Activated T-helper 1 cell treated with anti-CD3 and anti-CD28 coated beads, Interleukin-12 subunit alpha, Interleukin-12 subunit beta, Interleukin-2, Interleukin-4 antibody, amounts not matched to agents 30 ng/mL and 10 ng/mL and 1 ng/mL, durations not matched to agents 14 hours and 24 hours and 36 hours (primary cell): Measurements from ENCODE around the gene LMF1. TPM values are rescaled to one million over a fixed set of nuclear protein-coding genes. Genes with fewer than 3 reads are reported as not detected.
"Not testable (repeated sequence)": the region's sequence is repeated elsewhere in the genome, so short reads cannot be mapped to it uniquely, and the experiment has no call there.

Source experiments
- DNase-seq: peaks from one replicate; pipeline ENCODE4 v3.0.0; 2021; ENCODE audit warnings: low spot score
- H3K27ac Mint-ChIP-seq: one replicate; pipeline ENCODE4 v1.8.0; 2021; ENCODE audit warnings: mild to moderate bottlenecking, mixed read lengths
- H3K27me3 Mint-ChIP-seq: one replicate; pipeline ENCODE4 v1.8.0; 2022; ENCODE audit warnings: mild to moderate bottlenecking, moderate library complexity, mixed read lengths; ENCODE audit not compliant: insufficient read depth
- H3K36me3 Mint-ChIP-seq: one replicate; pipeline ENCODE4 v1.8.0; 2021; ENCODE audit warnings: low read depth, mixed read lengths
- H3K4me1 Mint-ChIP-seq: one replicate; pipeline ENCODE4 v1.8.0; 2021; ENCODE audit warnings: low read depth, mixed read lengths
- H3K4me3 Mint-ChIP-seq: one replicate; pipeline ENCODE4 v1.8.0; 2021; ENCODE audit warnings: mild to moderate bottlenecking, moderate library complexity, mixed read lengths
- H3K9me3 Mint-ChIP-seq: one replicate; pipeline ENCODE4 v1.8.0; 2021; ENCODE audit warnings: mixed read lengths
- intact Hi-C: fragments of 100-400 bp; cut with micrococcal nuclease; formaldehyde crosslinking; loops from one replicate; pipeline ENCODE4 v1.15.1; 2024
- total RNA-seq: library from RNA; stranded (reverse); gene quantifications from 2 replicates; pipeline ENCODE4 v1.2.3, GENCODE V29; 2022

Gene LMF1
- total RNA-seq, 1 donor from 2014 or later, result 10.4 TPM

DNA sequence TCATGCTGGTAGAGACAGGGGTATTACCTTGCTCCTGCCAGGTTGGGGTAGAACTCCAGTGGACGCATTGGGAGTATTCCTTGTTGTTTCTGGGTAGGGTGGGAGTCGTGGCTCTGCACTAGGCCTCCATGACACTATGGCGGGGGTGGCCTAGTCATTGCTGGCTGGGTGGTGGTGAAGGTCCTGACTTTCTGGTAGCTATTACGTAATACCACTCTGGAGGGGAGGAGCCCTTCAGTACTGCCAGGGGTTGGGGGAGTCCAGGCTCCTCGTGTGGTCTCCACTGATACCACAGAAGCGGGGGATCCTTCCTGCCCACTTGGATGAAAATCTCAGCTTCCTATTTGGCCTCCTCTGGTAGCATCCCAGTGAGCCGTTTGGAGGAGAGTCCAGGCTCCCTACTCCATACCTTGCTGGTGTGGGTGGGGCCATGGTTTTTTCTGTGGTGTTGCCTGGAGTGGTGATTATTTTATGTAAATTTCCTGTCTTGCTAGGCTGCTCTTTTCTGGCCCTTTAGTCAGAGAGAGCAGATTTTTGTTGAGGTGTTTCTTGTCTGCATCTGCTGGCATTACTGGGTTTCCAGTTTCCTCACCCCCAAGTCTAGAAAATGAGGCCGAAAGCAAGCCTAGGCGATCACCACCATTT lies 104.4 kb downstream of the LMF1 start:
- DNase-seq, result no peak
- Mint-ChIP-seq H3K27ac (no peak overlapping the region), H3K4me3 (no peak overlapping the region), H3K27me3 (no peaks in the 10 kb centered on the region), H3K4me1 (no peaks in the 10 kb centered on the region), H3K9me3 (peaks cover 4% of the 10 kb centered on the region), H3K36me3 (no peaks in the 10 kb centered on the region)
- intact Hi-C loops, result no loop called here

DNA sequence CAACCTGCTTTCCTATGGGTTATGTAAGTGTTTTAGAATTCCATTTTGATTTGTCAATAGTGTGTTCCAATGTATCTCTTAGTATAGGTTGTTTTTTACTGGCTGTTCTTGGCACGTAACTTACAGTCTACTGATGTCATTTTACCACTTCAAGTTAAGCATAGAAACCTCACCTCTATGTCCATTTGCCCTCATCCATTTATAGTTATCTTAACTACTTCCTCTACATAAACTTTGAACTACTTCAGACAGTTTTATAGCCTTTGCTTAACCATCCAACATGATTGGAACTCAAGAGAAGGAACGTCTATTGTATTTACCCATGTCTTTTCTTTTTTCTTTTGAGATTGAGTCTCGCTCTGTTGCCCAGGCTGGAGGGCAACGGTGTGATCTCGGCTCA lies 105.8 kb downstream of the LMF1 start:
- Mint-ChIP-seq H3K36me3 (peaks cover 4% of the 10 kb centered on the region), H3K27ac (no peak overlapping the region), H3K4me3 (no peak overlapping the region), H3K9me3 (peaks cover 13% of the 10 kb centered on the region), H3K4me1 (no peaks in the 10 kb centered on the region), H3K27me3 (no peaks in the 10 kb centered on the region)
- intact Hi-C loops, result no loop called here
- DNase-seq, result no peak

DNA sequence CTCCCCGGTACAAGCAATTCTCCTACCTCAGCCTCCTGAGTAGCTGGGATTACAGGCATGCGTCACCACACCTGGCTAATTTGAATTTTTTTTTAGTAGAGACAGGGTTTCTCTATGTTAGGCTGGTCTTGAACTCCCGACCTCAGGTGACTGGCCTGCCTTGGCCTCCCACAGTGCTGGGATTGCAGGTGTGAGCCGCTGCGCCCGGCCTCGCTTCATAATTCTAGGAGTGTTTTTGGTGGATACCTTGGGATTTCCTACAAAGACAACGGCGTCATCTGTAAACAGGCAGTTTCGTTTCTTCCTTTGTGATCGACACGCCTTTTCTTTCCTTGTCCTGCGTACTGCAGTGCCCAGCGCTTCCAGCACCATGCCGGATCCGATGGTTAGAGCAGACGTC lies 109.3 kb downstream of the LMF1 start:
- peaks cover 4% of the 10 kb centered on the region for H3K36me3 Mint-ChIP-seq
- H3K9me3 Mint-ChIP-seq, result peaks cover 13% of the 10 kb centered on the region
- H3K27ac Mint-ChIP-seq, result no peak overlapping the region
- no peaks in the 10 kb centered on the region for H3K4me1 Mint-ChIP-seq
- intact Hi-C loops, result no loop called here
- DNase-seq, result no peak
- H3K27me3 Mint-ChIP-seq, result no peaks in the 10 kb centered on the region
- no peak overlapping the region for H3K4me3 Mint-ChIP-seq

DNA sequence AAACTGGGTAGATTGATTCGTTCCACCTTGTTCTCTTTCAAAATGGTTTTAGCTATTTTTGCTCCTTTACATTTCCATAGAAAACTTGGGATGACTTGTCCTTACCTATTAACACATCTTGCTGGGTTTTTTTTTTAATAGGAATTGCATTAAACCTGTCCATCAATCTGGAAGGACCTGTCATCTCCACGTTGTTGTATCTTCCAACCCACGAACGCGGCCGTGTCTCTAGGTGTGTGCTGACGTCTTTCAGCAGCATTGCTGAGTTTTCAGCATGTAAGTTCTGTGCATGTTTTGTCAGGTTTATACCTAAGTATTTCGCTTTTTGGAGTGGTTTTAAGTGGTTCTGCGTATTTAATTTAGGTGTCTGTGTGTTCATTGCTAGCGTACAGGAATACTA lies 109.9 kb downstream of the LMF1 start:
- intact Hi-C loops, result no loop called here
- H3K4me3 Mint-ChIP-seq, result no peak overlapping the region
- peaks cover 4% of the 10 kb centered on the region for H3K36me3 Mint-ChIP-seq
- no peaks in the 10 kb centered on the region for H3K4me1 Mint-ChIP-seq
- no peaks in the 10 kb centered on the region for H3K27me3 Mint-ChIP-seq
- H3K27ac Mint-ChIP-seq, result no peak overlapping the region
- DNase-seq, result no peak
- H3K9me3 Mint-ChIP-seq, result peaks cover 13% of the 10 kb centered on the region

DNA sequence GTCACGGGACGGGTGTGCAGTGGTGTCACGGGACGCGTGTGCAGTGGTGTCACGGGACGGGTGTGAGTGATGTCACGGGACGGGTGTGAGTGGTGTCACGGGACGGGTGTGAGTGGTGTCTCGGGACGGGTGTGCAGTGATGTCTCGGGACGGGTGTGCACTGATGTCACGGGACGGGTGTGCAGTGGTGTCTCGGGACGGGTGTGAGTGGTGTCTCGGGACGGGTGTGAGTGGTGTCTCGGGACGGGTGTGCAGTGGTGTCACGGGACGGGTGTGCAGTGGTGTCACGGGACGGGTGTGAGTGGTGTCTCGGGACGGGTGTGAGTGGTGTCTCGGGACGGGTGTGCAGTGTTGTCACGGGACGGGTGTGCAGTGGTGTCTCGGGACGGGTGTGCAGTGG lies 111.8 kb downstream of the LMF1 start:
- H3K4me1 Mint-ChIP-seq, H3K27me3 Mint-ChIP-seq, DNase-seq, H3K4me3 Mint-ChIP-seq, H3K27ac Mint-ChIP-seq, intact Hi-C loops, H3K36me3 Mint-ChIP-seq: not testable (repeated sequence)
- H3K9me3 Mint-ChIP-seq, result peaks cover 13% of the 10 kb centered on the region

DNA sequence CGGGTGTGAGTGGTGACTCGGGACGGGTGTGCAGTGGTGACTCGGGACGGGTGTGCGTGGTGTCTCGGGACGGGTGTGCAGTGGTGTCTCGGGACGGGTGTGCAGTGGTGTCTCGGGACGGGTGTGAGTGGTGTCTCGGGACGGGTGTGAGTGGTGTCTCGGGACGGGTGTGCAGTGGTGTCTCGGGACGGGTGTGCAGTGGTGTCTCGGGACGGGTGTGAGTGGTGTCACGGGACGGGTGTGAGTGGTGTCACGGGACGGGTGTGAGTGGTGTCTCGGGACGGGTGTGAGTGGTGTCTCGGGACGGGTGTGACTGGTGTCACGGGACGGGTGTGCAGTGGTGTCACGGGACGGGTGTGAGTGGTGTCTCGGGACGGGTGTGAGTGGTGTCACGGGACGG lies 112.3 kb downstream of the LMF1 start:
- peaks cover 16% of the 10 kb centered on the region for H3K9me3 Mint-ChIP-seq
- DNase-seq, H3K27me3 Mint-ChIP-seq, H3K36me3 Mint-ChIP-seq, H3K27ac Mint-ChIP-seq, H3K4me1 Mint-ChIP-seq, H3K4me3 Mint-ChIP-seq, intact Hi-C loops: not testable (repeated sequence)

DNA sequence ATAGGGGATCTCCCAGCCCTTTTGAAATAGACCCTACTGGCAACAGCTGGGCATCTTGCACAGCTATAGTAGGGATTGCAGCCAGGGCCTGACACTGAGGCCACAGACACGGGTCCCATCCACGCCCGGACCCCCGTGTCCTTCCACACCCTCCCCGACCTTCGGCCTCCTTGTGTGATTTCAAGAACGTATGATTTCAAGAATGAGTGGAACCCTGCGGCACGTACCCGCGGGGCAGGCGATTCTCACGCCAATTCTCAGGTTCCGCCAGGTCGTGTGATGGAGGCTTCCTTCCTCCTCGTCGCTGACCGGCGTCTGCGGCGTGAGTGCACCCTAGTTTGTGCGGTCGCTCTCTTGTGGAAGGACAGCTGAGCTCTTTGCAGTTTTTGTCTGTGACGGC lies 114.0 kb downstream of the LMF1 start:
- Mint-ChIP-seq H3K9me3 (peaks cover 17% of the 10 kb centered on the region), H3K36me3 (peaks cover 4% of the 10 kb centered on the region), H3K4me3 (no peak overlapping the region)

DNA sequence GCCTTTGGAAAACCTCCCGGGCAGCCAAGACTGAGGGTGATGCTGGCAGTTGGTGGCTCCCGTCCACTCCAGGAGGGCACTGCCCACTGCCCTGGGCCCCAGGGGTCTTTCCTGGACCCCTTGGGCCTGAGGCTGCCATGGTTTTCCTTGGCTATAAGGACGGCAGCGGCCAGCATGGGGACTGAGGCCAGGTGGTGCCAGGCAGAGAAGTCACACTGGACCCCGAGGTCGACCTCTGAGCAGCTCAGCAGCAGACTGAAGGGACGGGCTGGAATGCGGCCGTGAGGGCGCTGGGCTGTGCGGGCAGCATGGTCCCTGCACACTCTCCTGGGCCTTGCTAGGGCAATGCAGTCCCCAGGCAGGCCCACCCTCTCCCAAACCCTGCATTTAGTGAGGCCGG lies 114.7 kb downstream of the LMF1 start:
- DNase-seq, result no peak
- H3K36me3 Mint-ChIP-seq, result peaks cover 4% of the 10 kb centered on the region
- no peaks in the 10 kb centered on the region for H3K27me3 Mint-ChIP-seq
- H3K9me3 Mint-ChIP-seq, result peaks cover 13% of the 10 kb centered on the region
- intact Hi-C loops, result no loop called here
- no peak overlapping the region for H3K27ac Mint-ChIP-seq
- H3K4me3 Mint-ChIP-seq, result no peak overlapping the region
- no peaks in the 10 kb centered on the region for H3K4me1 Mint-ChIP-seq

More for the DNA sequence above, 114.0 kb downstream of the LMF1 start:
- DNase-seq, result no peak
- no peak overlapping the region for H3K27ac Mint-ChIP-seq
- no peaks in the 10 kb centered on the region for H3K4me1 Mint-ChIP-seq
- intact Hi-C loops, result no loop called here
- H3K27me3 Mint-ChIP-seq, result no peaks in the 10 kb centered on the region

DNA sequence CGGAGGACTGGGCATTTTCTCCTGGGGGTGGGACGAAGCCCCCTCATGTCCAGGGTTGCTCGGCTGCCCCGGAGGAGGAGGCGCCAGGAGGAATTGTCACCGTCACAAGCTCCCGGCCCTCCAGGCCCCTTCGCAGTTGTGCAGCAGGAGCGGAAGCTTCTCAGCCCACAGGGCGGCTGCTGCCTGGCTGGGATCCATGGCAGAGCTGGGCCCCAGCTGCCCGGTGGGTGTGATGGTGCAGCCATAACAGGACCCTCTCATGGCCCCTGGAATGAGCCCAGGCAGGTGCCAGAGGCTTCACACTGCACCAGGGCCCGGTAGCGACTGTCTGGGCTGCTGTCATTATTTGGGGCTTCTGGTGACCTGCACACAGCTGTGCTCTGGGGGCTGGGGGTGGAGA lies 115.3 kb downstream of the LMF1 start:
- Mint-ChIP-seq H3K36me3 (peaks cover 2% of the 10 kb centered on the region), H3K27ac (no peak overlapping the region), H3K4me3 (no peak overlapping the region), H3K9me3 (peaks cover 13% of the 10 kb centered on the region), H3K27me3 (no peaks in the 10 kb centered on the region), H3K4me1 (no peaks in the 10 kb centered on the region)
- intact Hi-C loops, result no loop called here
- no peak for DNase-seq

DNA sequence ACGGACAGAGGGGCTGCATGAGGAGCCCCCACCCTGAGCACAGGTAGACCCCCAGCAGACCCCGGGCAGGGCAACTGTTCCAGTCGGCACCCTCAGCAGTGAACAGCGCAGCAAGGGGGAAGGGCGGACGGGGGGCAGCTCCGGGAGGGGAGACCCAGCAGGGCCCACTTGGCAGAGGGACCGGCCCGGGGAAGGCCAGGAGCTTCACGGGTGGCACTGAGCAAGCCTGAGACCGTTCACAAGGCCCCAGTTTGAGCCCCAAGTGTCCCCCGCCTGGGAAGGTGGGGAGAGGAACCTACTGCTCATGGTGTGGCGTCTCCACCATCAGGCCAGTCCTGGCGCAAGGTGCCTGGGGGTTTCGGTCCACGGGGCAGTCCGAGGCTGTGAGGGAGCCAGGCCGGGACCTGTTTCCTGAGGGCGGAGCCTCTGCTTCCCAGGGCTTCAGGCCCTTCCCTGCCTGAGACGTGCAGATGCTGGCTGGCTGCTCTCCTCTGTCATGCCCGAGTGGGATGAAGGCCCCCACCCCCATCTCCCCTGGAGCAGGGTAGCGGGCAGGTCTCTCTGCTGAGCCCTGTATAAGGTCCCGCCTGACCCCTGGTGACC lies 115.9 kb downstream of the LMF1 start:
- Mint-ChIP-seq H3K27ac (no peak overlapping the region), H3K4me3 (no peak overlapping the region), H3K4me1 (no peaks in the 10 kb centered on the region), H3K36me3 (peaks cover 6% of the 10 kb centered on the region), H3K27me3 (no peaks in the 10 kb centered on the region), H3K9me3 (peaks cover 17% of the 10 kb centered on the region)
- intact Hi-C loops, result no loop called here
- no peak for DNase-seq

DNA sequence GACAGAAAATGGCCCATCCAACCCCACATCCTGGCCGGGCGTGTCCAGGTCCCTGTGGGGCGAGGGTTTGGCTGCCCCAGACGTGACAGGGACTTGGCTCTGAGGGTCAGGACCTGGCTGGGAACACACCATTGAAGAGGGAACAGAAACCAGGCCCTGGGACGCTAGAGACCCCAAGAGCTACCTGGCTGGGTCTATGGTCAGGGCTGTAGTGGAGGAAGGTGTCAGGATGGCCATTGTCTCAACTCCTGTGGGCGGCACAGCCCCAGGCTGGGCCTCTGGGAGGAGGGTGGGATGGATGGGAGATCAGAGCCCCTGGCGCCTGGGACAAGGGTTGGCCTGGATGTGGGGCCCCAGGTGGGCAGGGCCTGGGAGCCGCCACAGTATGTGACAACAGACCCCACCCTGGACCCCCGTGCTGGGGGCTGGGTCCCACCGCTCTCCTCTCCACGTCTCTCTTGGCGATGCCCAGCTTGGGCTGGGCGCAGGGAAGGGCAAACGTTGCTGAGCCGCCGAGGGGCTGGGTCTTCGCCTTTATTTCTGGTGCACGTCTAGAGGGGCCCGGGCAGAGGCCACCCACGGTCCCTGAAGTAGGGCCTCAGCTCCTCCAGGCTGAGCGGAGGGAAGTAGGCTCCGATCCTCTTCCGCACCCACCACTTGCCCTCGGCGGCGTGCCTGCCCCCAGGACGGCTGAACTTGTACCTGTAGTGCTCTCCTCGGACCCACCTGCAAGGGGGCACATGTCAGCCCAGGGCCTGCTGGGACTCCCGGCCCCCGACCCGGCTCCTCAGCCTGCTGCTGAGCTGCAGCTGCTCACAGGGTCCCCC lies 116.6 kb downstream of the LMF1 start:
- no peak overlapping the region for H3K4me3 Mint-ChIP-seq
- intact Hi-C loops, result no loop called here
- peaks cover 20% of the 10 kb centered on the region for H3K9me3 Mint-ChIP-seq
- H3K4me1 Mint-ChIP-seq, result no peaks in the 10 kb centered on the region
- DNase-seq, result no peak
- no peak overlapping the region for H3K27ac Mint-ChIP-seq
- no peaks in the 10 kb centered on the region for H3K27me3 Mint-ChIP-seq
- H3K36me3 Mint-ChIP-seq, result peaks cover 6% of the 10 kb centered on the region

DNA sequence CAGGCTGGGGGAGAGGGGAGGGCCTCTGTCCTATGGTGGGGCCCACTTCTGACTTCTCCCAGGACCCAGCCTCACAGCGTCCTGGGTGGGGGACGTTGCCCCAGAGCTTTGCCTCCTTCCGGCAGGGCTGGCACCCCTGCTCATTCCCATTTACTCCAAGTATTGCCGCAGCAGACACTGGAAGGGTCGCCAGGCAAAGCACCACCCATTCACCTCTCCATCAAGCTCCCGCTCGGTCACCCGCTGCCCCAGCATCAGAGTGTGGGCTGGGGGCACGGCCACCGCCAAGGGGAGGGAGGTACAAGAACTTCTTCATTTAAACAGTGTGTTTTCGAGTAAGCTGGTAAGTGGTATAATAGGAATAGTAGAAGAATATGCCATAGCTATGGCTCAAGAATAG lies 117.5 kb downstream of the LMF1 start:
- DNase-seq, result no peak
- Mint-ChIP-seq H3K9me3 (peaks cover 20% of the 10 kb centered on the region), H3K27ac (no peak overlapping the region), H3K4me1 (no peaks in the 10 kb centered on the region), H3K27me3 (no peaks in the 10 kb centered on the region), H3K4me3 (no peak overlapping the region), H3K36me3 (peaks cover 6% of the 10 kb centered on the region)
- intact Hi-C loops, result no loop called here

DNA sequence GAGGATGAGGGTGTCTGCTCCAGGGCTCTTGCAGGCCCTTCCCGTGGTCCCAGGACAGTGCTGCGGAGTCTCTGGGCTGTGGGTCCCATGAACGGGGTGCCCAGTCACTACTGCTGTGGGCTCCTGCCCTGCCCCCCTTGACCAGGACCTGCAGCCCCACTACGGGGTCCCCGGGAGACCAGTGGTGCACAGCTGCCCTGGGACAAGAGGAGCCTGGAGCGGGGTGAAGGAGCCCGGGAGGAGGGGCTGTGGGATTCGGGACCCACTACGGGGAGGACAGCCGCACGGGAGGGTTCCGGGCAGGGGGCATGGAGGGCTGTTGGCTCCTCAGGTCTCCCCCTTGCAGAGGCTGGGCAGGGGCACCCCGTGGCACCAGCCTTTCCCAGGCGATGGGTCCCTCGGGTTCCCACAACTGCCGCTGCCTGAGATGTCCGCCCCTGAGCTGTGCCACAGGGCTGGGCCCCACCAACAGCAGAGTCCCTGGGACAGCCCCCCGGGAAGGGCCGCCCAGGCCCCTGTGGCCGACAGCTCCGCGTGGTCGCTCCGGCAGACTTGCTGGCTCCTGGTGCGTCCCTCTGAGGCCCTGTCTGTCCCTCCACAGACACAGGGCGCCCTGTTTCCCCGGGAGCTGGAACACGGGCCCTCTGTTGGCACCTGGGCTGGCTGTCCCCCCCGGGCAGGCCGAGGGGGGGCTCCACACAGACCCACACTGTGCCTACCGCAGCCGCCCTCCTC lies 118.2 kb downstream of the LMF1 start:
- intact Hi-C loops, result no loop called here

More for the DNA sequence above, 118.2 kb downstream of the LMF1 start:
- Mint-ChIP-seq H3K4me3 (no peak overlapping the region), H3K9me3 (peaks cover 20% of the 10 kb centered on the region), H3K27ac (no peak overlapping the region), H3K27me3 (no peaks in the 10 kb centered on the region), H3K36me3 (peaks cover 6% of the 10 kb centered on the region), H3K4me1 (no peaks in the 10 kb centered on the region)
- no peak for DNase-seq
